ENCODE data around the gene TANGO2.

- TF ChIP-seq POLR2A (IDR thresholded peaks at IDR 0.05): no peak
- no peak for TF ChIP-seq CTCF (IDR thresholded peaks at IDR 0.05)
- no peak for TF ChIP-seq EP300 (IDR thresholded peaks at IDR 0.05)
Measured at GRCh38 chr22:20106849-20107237, 85.9 kb downstream of the TANGO2 start.
